ENCODE measurements around the gene TARS1.
"Not testable (repeated sequence)": the region's sequence is repeated elsewhere in the genome, so short reads cannot be mapped to it uniquely, and the experiment has no call there.

TARS1 gene

GRCh38 chr5:33415811-33416354 is 24.9 kb upstream of the TARS1 start:
- DNase-seq, result no peak
- no peaks in the 10 kb centered on the region for H3K9me3 ChIP-seq (ENCODE audit: control insufficient read depth, low read length)
- no peaks in the 10 kb centered on the region for H3K36me3 ChIP-seq (ENCODE audit: control insufficient read depth, insufficient read depth, low read length)
- H3K27ac ChIP-seq (ENCODE audit: insufficient read depth, low read length, poor library complexity, severe bottlenecking), result no peak overlapping the region
- no peaks in the 10 kb centered on the region for H3K4me1 ChIP-seq (ENCODE audit: control insufficient read depth, insufficient read depth, low read length, poor library complexity, severe bottlenecking)
- no peak overlapping the region for H3K4me3 ChIP-seq (ENCODE audit: insufficient read depth, low read depth, low read length, poor library complexity, severe bottlenecking)
- no peaks in the 10 kb centered on the region for H3K27me3 ChIP-seq (replicated peaks; ENCODE audit: control insufficient read depth, insufficient read depth, low read length, poor library complexity, severe bottlenecking)

GRCh38 chr5:33417632-33418031 is 23.1 kb upstream of the TARS1 start:
- no peaks in the 10 kb centered on the region for H3K4me1 ChIP-seq (ENCODE audit: control insufficient read depth, insufficient read depth, low read length, poor library complexity, severe bottlenecking)
- H3K27me3 ChIP-seq (replicated peaks; ENCODE audit: control insufficient read depth, insufficient read depth, low read length, poor library complexity, severe bottlenecking), result no peaks in the 10 kb centered on the region
- no peak overlapping the region for H3K27ac ChIP-seq (ENCODE audit: insufficient read depth, low read length, poor library complexity, severe bottlenecking)
- H3K36me3 ChIP-seq (ENCODE audit: control insufficient read depth, insufficient read depth, low read length), result no peaks in the 10 kb centered on the region
- H3K4me3 ChIP-seq (ENCODE audit: insufficient read depth, low read depth, low read length, poor library complexity, severe bottlenecking), result no peak overlapping the region
- DNase-seq, result no peak
- no peaks in the 10 kb centered on the region for H3K9me3 ChIP-seq (ENCODE audit: control insufficient read depth, low read length)

GRCh38 chr5:33420946-33421345 is 19.8 kb upstream of the TARS1 start:
- no peak for DNase-seq
- Histone ChIP-seq H3K9me3 (ENCODE audit: control insufficient read depth, low read length) (no peaks in the 10 kb centered on the region), H3K36me3 (ENCODE audit: control insufficient read depth, insufficient read depth, low read length) (no peaks in the 10 kb centered on the region), H3K27ac (ENCODE audit: insufficient read depth, low read length, poor library complexity, severe bottlenecking) (no peak overlapping the region), H3K27me3 (replicated peaks; ENCODE audit: control insufficient read depth, insufficient read depth, low read length, poor library complexity, severe bottlenecking) (no peaks in the 10 kb centered on the region), H3K4me3 (ENCODE audit: insufficient read depth, low read depth, low read length, poor library complexity, severe bottlenecking) (no peak overlapping the region), H3K4me1 (ENCODE audit: control insufficient read depth, insufficient read depth, low read length, poor library complexity, severe bottlenecking) (no peaks in the 10 kb centered on the region)

GRCh38 chr5:33422191-33422590 is 18.6 kb upstream of the TARS1 start:
- Histone ChIP-seq H3K9me3 (ENCODE audit: control insufficient read depth, low read length) (no peaks in the 10 kb centered on the region), H3K27ac (ENCODE audit: insufficient read depth, low read length, poor library complexity, severe bottlenecking) (no peak overlapping the region), H3K27me3 (replicated peaks; ENCODE audit: control insufficient read depth, insufficient read depth, low read length, poor library complexity, severe bottlenecking) (no peaks in the 10 kb centered on the region), H3K4me3 (ENCODE audit: insufficient read depth, low read depth, low read length, poor library complexity, severe bottlenecking) (no peak overlapping the region), H3K4me1 (ENCODE audit: control insufficient read depth, insufficient read depth, low read length, poor library complexity, severe bottlenecking) (no peaks in the 10 kb centered on the region), H3K36me3 (ENCODE audit: control insufficient read depth, insufficient read depth, low read length) (no peaks in the 10 kb centered on the region)
- DNase-seq, result no peak

GRCh38 chr5:33423018-33423630 is 17.6 kb upstream of the TARS1 start:
- Histone ChIP-seq H3K9me3 (ENCODE audit: control insufficient read depth, low read length) (no peaks in the 10 kb centered on the region), H3K4me3 (ENCODE audit: insufficient read depth, low read depth, low read length, poor library complexity, severe bottlenecking) (no peak overlapping the region), H3K27me3 (replicated peaks; ENCODE audit: control insufficient read depth, insufficient read depth, low read length, poor library complexity, severe bottlenecking) (no peaks in the 10 kb centered on the region), H3K27ac (ENCODE audit: insufficient read depth, low read length, poor library complexity, severe bottlenecking) (no peak overlapping the region), H3K36me3 (ENCODE audit: control insufficient read depth, insufficient read depth, low read length) (no peaks in the 10 kb centered on the region), H3K4me1 (ENCODE audit: control insufficient read depth, insufficient read depth, low read length, poor library complexity, severe bottlenecking) (no peaks in the 10 kb centered on the region)
- no peak for DNase-seq

- Histone ChIP-seq H3K4me3 (ENCODE audit: insufficient read depth, low read depth, low read length, poor library complexity, severe bottlenecking) (no peak overlapping the region), H3K36me3 (ENCODE audit: control insufficient read depth, insufficient read depth, low read length) (no peaks in the 10 kb centered on the region), H3K27me3 (replicated peaks; ENCODE audit: control insufficient read depth, insufficient read depth, low read length, poor library complexity, severe bottlenecking) (no peaks in the 10 kb centered on the region), H3K4me1 (ENCODE audit: control insufficient read depth, insufficient read depth, low read length, poor library complexity, severe bottlenecking) (no peaks in the 10 kb centered on the region), H3K27ac (ENCODE audit: insufficient read depth, low read length, poor library complexity, severe bottlenecking) (no peak overlapping the region), H3K9me3 (ENCODE audit: control insufficient read depth, low read length) (no peaks in the 10 kb centered on the region)
- no peak for DNase-seq
Measured at GRCh38 chr5:33425314-33425713, 15.5 kb upstream of the TARS1 start.

- Histone ChIP-seq H3K4me3 (ENCODE audit: insufficient read depth, low read depth, low read length, poor library complexity, severe bottlenecking) (no peak overlapping the region), H3K36me3 (ENCODE audit: control insufficient read depth, insufficient read depth, low read length) (no peaks in the 10 kb centered on the region), H3K27me3 (replicated peaks; ENCODE audit: control insufficient read depth, insufficient read depth, low read length, poor library complexity, severe bottlenecking) (no peaks in the 10 kb centered on the region), H3K4me1 (ENCODE audit: control insufficient read depth, insufficient read depth, low read length, poor library complexity, severe bottlenecking) (no peaks in the 10 kb centered on the region), H3K9me3 (ENCODE audit: control insufficient read depth, low read length) (no peaks in the 10 kb centered on the region), H3K27ac (ENCODE audit: insufficient read depth, low read length, poor library complexity, severe bottlenecking) (no peak overlapping the region)
- DNase-seq, result no peak
Measured at GRCh38 chr5:33430983-33431382, 9.8 kb upstream of the TARS1 start.

GRCh38 chr5:33432656-33433055 is 8.1 kb upstream of the TARS1 start:
- H3K27me3 ChIP-seq (replicated peaks; ENCODE audit: control insufficient read depth, insufficient read depth, low read length, poor library complexity, severe bottlenecking), result no peaks in the 10 kb centered on the region

GRCh38 chr5:33433303-33434240 is 7.2 kb upstream of the TARS1 start:
- no peak for DNase-seq
- Histone ChIP-seq H3K4me1 (ENCODE audit: control insufficient read depth, insufficient read depth, low read length, poor library complexity, severe bottlenecking) (no peaks in the 10 kb centered on the region), H3K27me3 (replicated peaks; ENCODE audit: control insufficient read depth, insufficient read depth, low read length, poor library complexity, severe bottlenecking) (no peaks in the 10 kb centered on the region), H3K27ac (ENCODE audit: insufficient read depth, low read length, poor library complexity, severe bottlenecking) (no peak overlapping the region), H3K9me3 (ENCODE audit: control insufficient read depth, low read length) (no peaks in the 10 kb centered on the region), H3K36me3 (ENCODE audit: control insufficient read depth, insufficient read depth, low read length) (no peaks in the 10 kb centered on the region), H3K4me3 (ENCODE audit: insufficient read depth, low read depth, low read length, poor library complexity, severe bottlenecking) (no peak overlapping the region)

More at GRCh38 chr5:33432656-33433055, 8.1 kb upstream of the TARS1 start:
- H3K27ac ChIP-seq (ENCODE audit: insufficient read depth, low read length, poor library complexity, severe bottlenecking), result no peak overlapping the region
- DNase-seq, result no peak
- no peaks in the 10 kb centered on the region for H3K9me3 ChIP-seq (ENCODE audit: control insufficient read depth, low read length)
- no peaks in the 10 kb centered on the region for H3K36me3 ChIP-seq (ENCODE audit: control insufficient read depth, insufficient read depth, low read length)
- no peak overlapping the region for H3K4me3 ChIP-seq (ENCODE audit: insufficient read depth, low read depth, low read length, poor library complexity, severe bottlenecking)
- no peaks in the 10 kb centered on the region for H3K4me1 ChIP-seq (ENCODE audit: control insufficient read depth, insufficient read depth, low read length, poor library complexity, severe bottlenecking)

GRCh38 chr5:33435893-33436490 is 4.8 kb upstream of the TARS1 start:
- H3K27me3 ChIP-seq (replicated peaks; ENCODE audit: control insufficient read depth, insufficient read depth, low read length, poor library complexity, severe bottlenecking); H3K4me1 ChIP-seq (ENCODE audit: control insufficient read depth, insufficient read depth, low read length, poor library complexity, severe bottlenecking); H3K4me3 ChIP-seq (ENCODE audit: insufficient read depth, low read depth, low read length, poor library complexity, severe bottlenecking); H3K27ac ChIP-seq (ENCODE audit: insufficient read depth, low read length, poor library complexity, severe bottlenecking); H3K9me3 ChIP-seq (ENCODE audit: control insufficient read depth, low read length); H3K36me3 ChIP-seq (ENCODE audit: control insufficient read depth, insufficient read depth, low read length): not testable (repeated sequence)
- DNase-seq, result peak; percentile 21 to 49 (median 37)

Measured in effector memory CD4-positive, alpha-beta T cell (primary cell).